A549 (cell line): ENCODE results near the gene ACACA. TPM values are rescaled to one million over a fixed set of nuclear protein-coding genes. Genes with fewer than 3 reads are reported as not detected.

Experiments used
- ATAC-seq, 2 experiments: fragments of 200-7000 bp in 1 of 2; fragments of >200 bp in 1 of 2; cut with Nextera tagmentation in 1 of 2; cut with Tn5 transposase in 1 of 2; 3 replicates each; pipeline versions ENCODE4 v1.8.0 to v1.9.1; 2018 to 2020; ENCODE audit warnings: mild to moderate bottlenecking in 1 of 2, moderate library complexity in 1 of 2
- CTCF ChIA-PET: fragments of 300-600 bp; sonication (Branson Sonifier 250); formaldehyde crosslinking; extraction: SDS; loops from one replicate; lab custom pipeline; 2021; ENCODE audit warnings: antibody characterized with exemption, inconsistent platforms; lab: Yijun Ruan, JAX
- POLR2A ChIA-PET: fragments of 350-600 bp; formaldehyde crosslinking; extraction: SDS; loops from one replicate; lab custom pipeline; 2021; ENCODE audit warnings: antibody characterized with exemption, inconsistent platforms; lab: Yijun Ruan, JAX
- DNase-seq, 2 experiments: peaks; one replicate each; pipeline versions ENCODE4 v3.0.0 to v3.0.0-alpha.2; 2011 to 2016; ENCODE audit warnings: low read depth in 1 of 2, low spot score in 1 of 2
- FAIRE-seq: peaks from 2 replicates; lab custom pipeline; 2011; peaks lifted over from hg19 to GRCh38; lab: Jason Lieb, UNC
- H3K27ac ChIP-seq, 2 experiments: fragments of >200 bp; sonication (Bioruptor Twin); formaldehyde crosslinking; 3 replicates each; pipeline ENCODE4 v1.5.1; 2016 to 2017
- H3K4me1 ChIP-seq: fragments of >200 bp; sonication (Bioruptor Twin); formaldehyde crosslinking; 3 replicates; pipeline ENCODE4 v1.6.1; 2016
- H3K4me2 ChIP-seq: fragments of >200 bp; sonication (Bioruptor Twin); formaldehyde crosslinking; 3 replicates; pipeline ENCODE4 v1.6.1; 2016
- H3K4me3 ChIP-seq: fragments of >200 bp; sonication (Bioruptor Twin); formaldehyde crosslinking; 3 replicates; pipeline ENCODE4 v1.5.1; 2016
- H3K9me3 ChIP-seq: fragments of >200 bp; sonication (Bioruptor Twin); formaldehyde crosslinking; 3 replicates; pipeline ENCODE4 v1.6.1; 2016
- CBX8 ChIP-seq: fragments of 200-600 bp; sonication (generic); IDR thresholded peaks from 2 replicates; pipeline ENCODE4 v1.6.1; 2016
- CHD4 ChIP-seq: fragments of 200-600 bp; sonication (generic); IDR thresholded peaks from 2 replicates; pipeline ENCODE4 v1.6.1; 2016; ENCODE audit warnings: antibody characterized with exemption, mild to moderate bottlenecking, borderline replicate concordance
- EHF ChIP-seq: fragments of 250-450 bp; sonication (Bioruptor Pico); IDR thresholded peaks from 2 replicates; pipeline ENCODE4 v1.5.0; 2020; ENCODE audit warnings: mild to moderate bottlenecking
- EHMT2 ChIP-seq: fragments of 200-600 bp; sonication (generic); IDR thresholded peaks from 2 replicates; pipeline ENCODE4 v1.6.1; 2016; ENCODE audit warnings: antibody characterized with exemption, low read depth, mild to moderate bottlenecking, moderate library complexity
- EP300 ChIP-seq, 2 experiments: fragments of >200 bp; sonication (Bioruptor Twin); formaldehyde crosslinking; IDR thresholded peaks; 2 replicates in 1 of 2; 3 replicates in 1 of 2; pipeline ENCODE4 v1.6.1; 2016 to 2017
- FOSB ChIP-seq: fragments of 250-450 bp; sonication (Bioruptor Pico); IDR thresholded peaks from 2 replicates; pipeline ENCODE4 v1.5.0; 2020; ENCODE audit warnings: mild to moderate bottlenecking, moderate library complexity
- FOSL2 ChIP-seq, 2 experiments: fragments of 450-650 bp in 1 of 2; fragments of >200 bp in 1 of 2; sonication (Bioruptor Twin) in 1 of 2; formaldehyde crosslinking; IDR thresholded peaks; 2 replicates each; pipeline versions ENCODE4 v1.5.0 to v1.6.1; 2016 to 2020; ENCODE audit warnings: mild to moderate bottlenecking in 1 of 2, moderate library complexity in 1 of 2
- HOXB13 ChIP-seq: fragments of 250-450 bp; sonication (Bioruptor Pico); IDR thresholded peaks from 2 replicates; pipeline ENCODE4 v1.5.0; 2020; ENCODE audit warnings: low read depth, mild to moderate bottlenecking, moderate library complexity
- KDM1A ChIP-seq: fragments of 200-600 bp; sonication (generic); IDR thresholded peaks from 2 replicates; pipeline ENCODE4 v1.6.1; 2016; ENCODE audit warnings: low read depth, mild to moderate bottlenecking
- MAFK ChIP-seq: fragments of 450-650 bp; IDR thresholded peaks from 2 replicates; pipeline ENCODE4 v1.6.1; 2014; ENCODE audit not compliant: partially characterized antibody
- NR3C1 ChIP-seq: fragments of >200 bp; sonication (Bioruptor Twin); formaldehyde crosslinking; IDR thresholded peaks from 3 replicates; pipeline ENCODE4 v1.6.1; 2017
- RNF2 ChIP-seq: fragments of 200-600 bp; sonication (generic); IDR thresholded peaks from 2 replicates; pipeline ENCODE4 v1.6.1; 2016; ENCODE audit warnings: low read depth, mild to moderate bottlenecking, antibody characterized with exemption, moderate library complexity, borderline replicate concordance
- TFCP2L1 ChIP-seq: fragments of 250-450 bp; sonication (Bioruptor Pico); IDR thresholded peaks from 2 replicates; pipeline ENCODE4 v1.5.0; 2021; ENCODE audit warnings: mild to moderate bottlenecking
- ZC3H11A ChIP-seq: fragments of 450-650 bp; IDR thresholded peaks from 2 replicates; pipeline ENCODE4 v1.6.1; 2014; ENCODE audit warnings: antibody characterized with exemption, mild to moderate bottlenecking
- ZNF302 ChIP-seq: fragments of 250-450 bp; sonication (Bioruptor Pico); IDR thresholded peaks from 2 replicates; pipeline ENCODE4 v1.9.0; 2021; ENCODE audit warnings: inconsistent platforms, mild to moderate bottlenecking, moderate library complexity
- WGBS: methylation state at CpG from one replicate; pipeline ENCODE4 v1.1.6; 2017; ENCODE audit errors: missing lambda C conversion rate; 5-methylcytosine and 5-hydroxymethylcytosine counted together
- polyA plus RNA-seq, 4 experiments: library from polyadenylated mRNA; depleted of rRNA in 3 of 4; stranded (reverse); fragments of >200 nt; fragmentation: RNase III in 1 of 4; extraction: RNeasy Plus Mini Kit Qiagen cat#74134 plus additional on column Dnase treatment in 1 of 4; gene quantifications; 2 replicates in 3 of 4; 3 replicates in 1 of 4; pipeline ENCODE4 v1.2.3, GENCODE V29; 2011 to 2017
- TF ChIP-seq, protein P1 (sequence below): fragments of 200-600 bp; sonication (generic); IDR thresholded peaks from 2 replicates; pipeline ENCODE4 v1.6.1; 2016; ENCODE audit warnings: antibody characterized with exemption, mild to moderate bottlenecking, moderate library complexity
- TF ChIP-seq, protein P2 (sequence below): IDR thresholded peaks from 2 replicates; pipeline ENCODE4 v1.6.1; 2012; ENCODE audit warnings: low read depth, borderline replicate concordance
- TF ChIP-seq, protein P3 (sequence below): fragments of 250-450 bp; sonication (Bioruptor Pico); IDR thresholded peaks from 2 replicates; pipeline ENCODE4 v1.5.0; 2020; ENCODE audit warnings: low read depth, mild to moderate bottlenecking, moderate library complexity
- TF ChIP-seq, protein P4 (sequence below): IDR thresholded peaks from 2 replicates; pipeline ENCODE4 v1.6.1; 2012
- TF ChIP-seq, protein P5 (sequence below): fragments of 450-650 bp; IDR thresholded peaks from 2 replicates; pipeline ENCODE4 v1.6.1; 2014; ENCODE audit warnings: antibody characterized with exemption

ACACA gene
- polyA plus RNA-seq, 2 of the 4 experiments (the other 2 are of a cell fraction) = 51.8 to 112 TPM

DNA sequence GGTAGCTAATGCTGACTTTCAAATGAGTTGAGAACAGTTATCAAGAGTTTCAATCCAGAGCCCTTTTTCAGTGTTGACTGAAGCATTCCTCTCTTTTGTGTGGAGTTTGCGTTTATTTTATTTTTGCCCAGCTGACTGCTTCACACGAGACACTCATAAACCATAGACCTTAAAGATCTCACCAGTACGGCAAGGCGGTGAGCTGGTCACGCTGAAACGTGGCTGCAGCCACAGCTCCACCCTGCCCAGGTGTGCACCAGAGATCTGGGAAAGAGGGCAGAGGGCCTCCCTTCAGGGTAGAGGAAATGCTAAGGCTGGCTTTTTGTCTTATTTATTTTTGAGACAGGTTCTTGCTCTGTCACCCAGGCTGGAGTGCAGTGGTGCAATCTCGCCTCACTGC, 345.7 kb downstream of the ACACA start (continued):
- TF ChIP-seq, protein P1, sequence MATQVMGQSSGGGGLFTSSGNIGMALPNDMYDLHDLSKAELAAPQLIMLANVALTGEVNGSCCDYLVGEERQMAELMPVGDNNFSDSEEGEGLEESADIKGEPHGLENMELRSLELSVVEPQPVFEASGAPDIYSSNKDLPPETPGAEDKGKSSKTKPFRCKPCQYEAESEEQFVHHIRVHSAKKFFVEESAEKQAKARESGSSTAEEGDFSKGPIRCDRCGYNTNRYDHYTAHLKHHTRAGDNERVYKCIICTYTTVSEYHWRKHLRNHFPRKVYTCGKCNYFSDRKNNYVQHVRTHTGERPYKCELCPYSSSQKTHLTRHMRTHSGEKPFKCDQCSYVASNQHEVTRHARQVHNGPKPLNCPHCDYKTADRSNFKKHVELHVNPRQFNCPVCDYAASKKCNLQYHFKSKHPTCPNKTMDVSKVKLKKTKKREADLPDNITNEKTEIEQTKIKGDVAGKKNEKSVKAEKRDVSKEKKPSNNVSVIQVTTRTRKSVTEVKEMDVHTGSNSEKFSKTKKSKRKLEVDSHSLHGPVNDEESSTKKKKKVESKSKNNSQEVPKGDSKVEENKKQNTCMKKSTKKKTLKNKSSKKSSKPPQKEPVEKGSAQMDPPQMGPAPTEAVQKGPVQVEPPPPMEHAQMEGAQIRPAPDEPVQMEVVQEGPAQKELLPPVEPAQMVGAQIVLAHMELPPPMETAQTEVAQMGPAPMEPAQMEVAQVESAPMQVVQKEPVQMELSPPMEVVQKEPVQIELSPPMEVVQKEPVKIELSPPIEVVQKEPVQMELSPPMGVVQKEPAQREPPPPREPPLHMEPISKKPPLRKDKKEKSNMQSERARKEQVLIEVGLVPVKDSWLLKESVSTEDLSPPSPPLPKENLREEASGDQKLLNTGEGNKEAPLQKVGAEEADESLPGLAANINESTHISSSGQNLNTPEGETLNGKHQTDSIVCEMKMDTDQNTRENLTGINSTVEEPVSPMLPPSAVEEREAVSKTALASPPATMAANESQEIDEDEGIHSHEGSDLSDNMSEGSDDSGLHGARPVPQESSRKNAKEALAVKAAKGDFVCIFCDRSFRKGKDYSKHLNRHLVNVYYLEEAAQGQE = no peak
- TF ChIP-seq, protein P2, sequence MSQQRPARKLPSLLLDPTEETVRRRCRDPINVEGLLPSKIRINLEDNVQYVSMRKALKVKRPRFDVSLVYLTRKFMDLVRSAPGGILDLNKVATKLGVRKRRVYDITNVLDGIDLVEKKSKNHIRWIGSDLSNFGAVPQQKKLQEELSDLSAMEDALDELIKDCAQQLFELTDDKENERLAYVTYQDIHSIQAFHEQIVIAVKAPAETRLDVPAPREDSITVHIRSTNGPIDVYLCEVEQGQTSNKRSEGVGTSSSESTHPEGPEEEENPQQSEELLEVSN = no peak
- TF ChIP-seq FOSL2 (IDR thresholded peaks at IDR 0.05) (no peak), FOSL2 (CRISPR knock-in tag; IDR thresholded peaks at IDR 0.05) (no peak)
- TF ChIP-seq, all 56 proteins: peak for 0

DNA sequence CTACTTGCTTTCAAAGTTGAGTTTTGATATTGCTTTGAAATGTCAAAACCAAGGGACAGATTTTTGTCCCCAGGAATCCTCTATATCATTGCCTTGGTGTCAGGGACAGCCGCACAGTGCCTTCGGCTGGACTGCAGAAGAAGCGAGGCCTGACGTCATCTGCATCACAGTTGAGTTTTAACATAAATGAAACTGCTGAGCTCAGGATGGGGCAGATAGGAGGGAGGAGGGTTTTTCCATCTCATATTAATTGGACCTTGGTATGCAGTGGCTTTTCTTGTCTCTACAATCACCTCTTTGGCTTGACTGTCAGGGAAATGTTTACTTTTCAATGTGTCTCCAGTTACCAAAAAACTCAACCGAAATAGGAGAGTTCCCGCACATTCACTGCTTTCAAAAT, 346.5 kb downstream of the ACACA start:
- no peak for FAIRE-seq
- no peak overlapping the region for H3K4me3 ChIP-seq
- H3K4me2 ChIP-seq = no peak overlapping the region
- no peak overlapping the region for H3K27ac ChIP-seq
- WGBS = 92% methylated on average over 6 of the region's 6 CpGs
- no peak for TF ChIP-seq EHMT2
- TF ChIP-seq, protein P3, sequence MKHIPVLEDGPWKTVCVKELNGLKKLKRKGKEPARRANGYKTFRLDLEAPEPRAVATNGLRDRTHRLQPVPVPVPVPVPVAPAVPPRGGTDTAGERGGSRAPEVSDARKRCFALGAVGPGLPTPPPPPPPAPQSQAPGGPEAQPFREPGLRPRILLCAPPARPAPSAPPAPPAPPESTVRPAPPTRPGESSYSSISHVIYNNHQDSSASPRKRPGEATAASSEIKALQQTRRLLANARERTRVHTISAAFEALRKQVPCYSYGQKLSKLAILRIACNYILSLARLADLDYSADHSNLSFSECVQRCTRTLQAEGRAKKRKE (CRISPR knock-in tag) = no peak
- TF ChIP-seq RNF2 = no peak
- no peak for TF ChIP-seq KDM1A
- TF ChIP-seq, protein P4, sequence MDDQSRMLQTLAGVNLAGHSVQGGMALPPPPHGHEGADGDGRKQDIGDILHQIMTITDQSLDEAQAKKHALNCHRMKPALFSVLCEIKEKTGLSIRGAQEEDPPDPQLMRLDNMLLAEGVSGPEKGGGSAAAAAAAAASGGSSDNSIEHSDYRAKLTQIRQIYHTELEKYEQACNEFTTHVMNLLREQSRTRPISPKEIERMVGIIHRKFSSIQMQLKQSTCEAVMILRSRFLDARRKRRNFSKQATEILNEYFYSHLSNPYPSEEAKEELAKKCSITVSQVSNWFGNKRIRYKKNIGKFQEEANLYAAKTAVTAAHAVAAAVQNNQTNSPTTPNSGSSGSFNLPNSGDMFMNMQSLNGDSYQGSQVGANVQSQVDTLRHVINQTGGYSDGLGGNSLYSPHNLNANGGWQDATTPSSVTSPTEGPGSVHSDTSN = no peak
- TF ChIP-seq EHF (CRISPR knock-in tag) = no peak
- no peak for TF ChIP-seq ZC3H11A
- no peak for TF ChIP-seq TFCP2L1 (CRISPR knock-in tag)
- no peak for TF ChIP-seq MAFK
- TF ChIP-seq, protein P5, sequence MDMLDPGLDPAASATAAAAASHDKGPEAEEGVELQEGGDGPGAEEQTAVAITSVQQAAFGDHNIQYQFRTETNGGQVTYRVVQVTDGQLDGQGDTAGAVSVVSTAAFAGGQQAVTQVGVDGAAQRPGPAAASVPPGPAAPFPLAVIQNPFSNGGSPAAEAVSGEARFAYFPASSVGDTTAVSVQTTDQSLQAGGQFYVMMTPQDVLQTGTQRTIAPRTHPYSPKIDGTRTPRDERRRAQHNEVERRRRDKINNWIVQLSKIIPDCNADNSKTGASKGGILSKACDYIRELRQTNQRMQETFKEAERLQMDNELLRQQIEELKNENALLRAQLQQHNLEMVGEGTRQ = no peak
- TF ChIP-seq ZNF302 = no peak
- TF ChIP-seq NR3C1 = no peak
- TF ChIP-seq CBX8 = no peak
- no peak for TF ChIP-seq FOSB
- TF ChIP-seq HOXB13 (CRISPR knock-in tag) = no peak
- no peak for TF ChIP-seq EP300 (IDR thresholded peaks at IDR 0.05)
- no peak for TF ChIP-seq CHD4
- no peaks in the 10 kb centered on the region for H3K9me3 ChIP-seq
- ChIA-PET POLR2A (no interaction called here), CTCF (interaction anchor here (1.2 to 12.2 kb wide), 3 partner anchors 13 to 430 kb away, joined by 4 to 118 read pairs (median 7); no protein-coding TSS in a partner anchor)
- no peak for DNase-seq
- ATAC-seq = no peak
- H3K4me1 ChIP-seq = no peaks in the 10 kb centered on the region
